HuH-7.5 (cell line): Measurements from ENCODE around the gene ANO2.
A peak's percentile ranks its signal among the peaks of the same experiment; 100 is the strongest.

Source experiments
- DNase-seq: peaks from one replicate; pipeline ENCODE4 v3.0.0; 2011; ENCODE audit warnings: low spot score

ANO2 gene

GRCh38 chr12:5916785-5917290 is 28.2 kb downstream of the ANO2 start:
- DNase-seq, result no peak

DNA sequence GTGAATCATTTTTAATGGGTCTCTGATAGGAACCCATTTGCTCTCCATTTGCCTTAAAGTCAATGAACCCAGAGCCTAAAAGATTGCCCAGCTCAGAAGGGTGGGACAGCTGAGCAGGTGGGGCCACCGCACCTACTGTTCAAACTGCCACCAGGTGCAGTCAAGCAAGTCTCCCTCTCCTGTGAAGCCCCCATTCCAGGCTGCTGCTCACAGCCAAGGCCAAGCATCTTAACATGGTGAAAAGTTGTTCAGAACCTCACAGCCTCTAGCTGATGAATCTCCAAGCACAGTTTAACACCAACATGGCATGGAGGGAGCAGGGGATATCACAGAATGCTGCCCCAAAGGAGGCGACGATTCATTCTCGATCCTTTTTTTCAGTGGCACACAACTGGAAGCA is 29.5 kb downstream of the ANO2 start:
- no peak for DNase-seq

DNA sequence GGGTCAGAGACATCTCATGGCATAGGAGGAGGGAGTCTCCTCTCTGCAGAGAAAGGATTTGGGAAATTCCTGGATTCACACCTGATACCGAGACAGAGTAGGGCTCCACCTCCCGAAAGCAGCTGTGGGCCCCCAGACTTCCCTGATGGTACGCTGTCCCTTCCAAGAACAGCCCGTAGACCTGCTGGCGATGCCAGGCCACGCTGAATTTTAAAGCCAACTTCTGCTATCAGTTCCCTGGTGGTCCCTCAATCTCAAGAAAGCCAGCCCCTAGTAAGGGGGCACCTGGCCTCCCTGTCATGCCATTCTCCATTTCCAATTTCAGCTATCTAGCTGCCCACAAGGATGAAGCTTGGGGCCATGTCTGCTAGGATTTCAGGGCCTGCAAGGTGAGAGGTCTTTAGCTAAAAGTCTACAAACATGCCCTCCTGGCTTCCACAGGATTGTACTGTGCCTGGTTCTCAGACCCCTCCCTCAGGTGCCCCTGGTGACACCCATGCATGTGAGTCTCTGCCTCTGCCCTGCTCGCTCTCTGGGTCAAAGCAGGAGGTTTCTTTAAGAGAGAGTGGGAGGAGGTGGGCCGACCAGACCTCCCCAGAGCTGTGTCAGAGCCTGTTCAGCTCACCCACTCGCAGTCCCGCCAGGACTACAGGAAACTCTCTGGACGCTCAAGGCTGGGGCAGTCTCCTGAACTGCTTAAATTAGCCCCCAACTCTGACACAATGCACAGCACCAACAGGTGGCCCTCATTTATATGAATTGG is 30.5 kb downstream of the ANO2 start:
- DNase-seq, result no peak

DNA sequence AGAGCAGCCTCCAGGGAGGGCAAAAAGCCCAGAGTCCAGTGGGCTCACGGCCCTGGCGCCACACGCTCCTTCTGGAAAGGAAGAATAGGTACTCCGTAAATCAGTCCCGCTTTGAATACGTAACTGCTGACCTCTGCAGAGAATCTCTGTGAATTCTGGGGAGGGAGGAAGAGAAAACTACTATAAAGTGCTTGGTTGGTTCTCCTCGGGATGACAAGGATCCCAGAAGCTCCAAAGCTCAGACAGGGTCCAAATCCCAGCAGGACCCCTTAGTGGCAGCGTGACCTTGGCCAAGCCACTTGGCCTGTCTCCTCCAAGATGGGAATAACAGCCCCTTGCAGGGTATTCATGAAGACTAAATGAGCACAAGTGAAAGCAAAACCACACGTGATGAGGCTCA is 31.7 kb downstream of the ANO2 start:
- no peak for DNase-seq

DNA sequence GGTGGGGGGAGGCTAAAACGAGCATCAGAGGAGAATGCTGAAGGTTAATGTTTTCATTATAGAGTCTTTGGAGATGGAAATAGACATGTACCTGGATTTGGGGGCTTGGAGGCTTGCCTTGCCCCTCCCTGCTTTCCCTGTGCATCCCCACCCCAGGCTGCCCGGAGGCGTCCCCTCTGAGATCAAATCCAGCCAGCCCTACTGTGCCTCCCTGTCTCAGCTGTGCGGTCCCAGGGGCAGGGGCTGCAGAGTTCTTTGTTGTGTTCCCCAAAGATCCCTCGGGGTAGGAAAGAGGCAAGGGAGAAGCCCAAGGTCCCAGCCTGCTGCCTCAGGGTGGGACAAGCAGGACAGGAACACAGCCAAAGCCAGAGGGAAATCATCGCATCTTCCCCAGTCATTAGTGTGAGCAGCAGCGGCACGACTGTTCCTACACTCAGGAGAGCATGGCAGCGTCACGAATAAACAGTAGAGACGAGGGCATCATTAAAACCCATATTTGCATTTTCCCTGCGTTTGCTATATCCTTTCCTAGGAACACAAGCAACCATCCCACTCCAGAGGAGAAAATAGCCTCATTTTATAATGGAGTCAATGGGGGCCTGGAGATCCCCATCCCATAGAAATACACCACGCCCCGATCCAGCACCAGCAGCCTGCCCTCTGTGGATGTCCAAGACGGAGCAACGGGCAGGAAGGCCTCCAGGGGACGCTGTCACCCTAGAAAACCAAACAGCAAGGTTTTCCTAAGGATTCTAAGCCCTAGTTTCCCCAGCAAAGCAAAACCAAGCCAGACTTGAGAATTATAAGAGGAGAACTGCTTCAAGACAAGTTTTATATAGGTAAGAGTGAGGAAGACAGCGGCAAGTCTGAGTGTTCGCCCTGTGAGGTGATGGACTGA is 32.4 kb downstream of the ANO2 start:
- no peak for DNase-seq

- DNase-seq, result no peak
These were observed 33.0 kb downstream of the ANO2 start for GRCh38 chr12:5912011-5912410.

GRCh38 chr12:5910790-5911548 is 34.1 kb downstream of the ANO2 start:
- no peak for DNase-seq

GRCh38 chr12:5909560-5909959 is 35.5 kb downstream of the ANO2 start:
- DNase-seq, result no peak

DNA sequence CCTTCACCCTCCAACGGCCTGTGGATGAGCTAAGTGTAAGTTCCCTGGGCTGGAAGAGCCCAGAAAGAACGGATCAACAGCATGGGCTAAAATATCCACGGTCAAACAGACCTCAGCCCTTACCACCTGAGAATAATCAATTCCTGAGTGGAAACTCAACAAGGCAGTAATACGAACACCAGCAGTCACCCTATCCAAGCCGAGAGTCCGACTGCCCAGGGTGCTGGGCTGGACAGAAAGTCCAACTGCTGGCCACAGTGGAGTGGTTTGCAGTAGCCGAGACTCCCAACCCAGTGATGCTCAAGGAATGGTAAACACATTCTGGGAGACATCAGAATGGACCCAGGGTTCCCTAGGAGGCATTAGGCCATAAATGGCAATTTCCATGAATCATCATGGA is 36.8 kb downstream of the ANO2 start:
- DNase-seq, result no peak

- DNase-seq, result no peak
These were observed 37.3 kb downstream of the ANO2 start for GRCh38 chr12:5907807-5908206.

- DNase-seq, result no peak
These were observed 39.3 kb downstream of the ANO2 start for GRCh38 chr12:5905757-5906156.

GRCh38 chr12:5904969-5905368 is 40.1 kb downstream of the ANO2 start:
- no peak for DNase-seq

- no peak for DNase-seq
These were observed 40.6 kb downstream of the ANO2 start for GRCh38 chr12:5904441-5904840.

DNA sequence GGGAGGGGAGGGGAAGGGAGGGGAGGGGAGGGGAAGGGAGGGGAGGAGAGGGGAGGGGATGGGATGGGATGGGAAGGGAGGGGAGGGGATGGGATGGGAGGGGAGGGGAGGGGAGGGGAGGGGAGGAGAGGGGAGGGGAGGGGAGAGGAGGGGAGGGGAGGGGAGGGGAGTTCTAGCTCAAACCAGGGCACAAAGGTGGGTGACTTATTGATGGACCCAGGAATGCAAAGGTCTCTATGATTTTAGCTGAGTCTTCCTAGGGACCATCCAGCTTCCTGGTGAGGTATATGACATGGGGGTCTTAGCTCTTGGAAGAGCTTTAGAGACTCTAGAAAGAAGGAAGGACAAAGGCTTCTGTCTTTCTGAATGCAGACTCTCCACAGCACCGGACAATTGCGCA is 42.3 kb downstream of the ANO2 start:
- no peak for DNase-seq

- DNase-seq, result no peak
These were observed 43.6 kb downstream of the ANO2 start for GRCh38 chr12:5901416-5901815.

DNA sequence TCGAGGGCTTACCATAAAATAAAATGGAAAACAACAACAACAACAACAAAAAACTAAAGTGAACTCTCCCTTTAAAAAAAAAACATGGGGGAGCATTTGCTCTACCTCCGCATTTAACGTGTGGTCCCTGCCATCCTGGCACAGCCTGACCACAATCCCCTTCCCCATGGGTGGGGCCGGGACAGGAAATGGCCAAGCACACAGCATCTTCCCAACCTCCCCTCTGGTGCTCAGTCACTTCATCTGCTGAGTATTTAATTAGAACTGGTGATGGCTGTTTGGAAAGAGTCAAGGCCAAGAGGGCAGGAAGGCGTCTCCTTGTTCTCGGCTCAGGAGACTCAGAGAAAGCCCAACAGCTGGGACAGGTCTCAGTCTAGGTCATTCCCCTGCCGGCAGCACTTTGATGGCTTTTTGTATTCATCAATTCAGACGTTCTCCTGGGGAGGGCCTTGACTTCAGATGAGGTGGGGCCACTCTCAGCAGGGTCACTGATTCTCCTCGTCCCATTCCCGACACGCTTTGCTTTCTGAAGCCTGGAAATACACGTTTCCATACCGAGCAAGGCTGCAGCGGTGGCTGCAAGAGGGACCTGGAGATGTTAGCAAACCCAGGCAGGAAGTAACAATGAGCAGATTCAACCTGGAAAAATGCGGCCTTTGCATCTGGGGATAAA is 44.4 kb downstream of the ANO2 start:
- no peak for DNase-seq

- DNase-seq, result no peak
These were observed 45.0 kb downstream of the ANO2 start for GRCh38 chr12:5900076-5900475.

DNA sequence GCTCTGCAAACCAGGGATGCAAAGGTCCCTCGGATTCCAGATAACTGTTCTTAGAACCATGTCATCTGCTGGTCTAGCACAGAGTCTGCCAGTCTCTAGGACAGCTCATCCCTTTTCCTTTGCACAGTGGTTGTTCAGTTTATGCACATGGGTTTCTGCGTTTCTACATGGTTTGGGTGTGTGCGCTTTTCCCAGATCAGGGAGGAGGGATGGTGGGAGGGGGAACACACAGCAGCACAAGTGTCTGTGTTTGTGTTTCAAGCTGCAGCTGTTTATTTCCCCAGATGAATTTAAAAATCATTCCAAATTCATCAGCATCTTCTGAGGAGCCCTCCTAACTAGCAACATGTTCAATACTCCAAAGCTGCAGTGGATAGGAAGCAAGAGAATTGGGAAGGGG is 45.4 kb downstream of the ANO2 start:
- no peak for DNase-seq

- DNase-seq, result peak; percentile 47
These were observed 46.2 kb downstream of the ANO2 start for GRCh38 chr12:5898874-5899273.

DNA sequence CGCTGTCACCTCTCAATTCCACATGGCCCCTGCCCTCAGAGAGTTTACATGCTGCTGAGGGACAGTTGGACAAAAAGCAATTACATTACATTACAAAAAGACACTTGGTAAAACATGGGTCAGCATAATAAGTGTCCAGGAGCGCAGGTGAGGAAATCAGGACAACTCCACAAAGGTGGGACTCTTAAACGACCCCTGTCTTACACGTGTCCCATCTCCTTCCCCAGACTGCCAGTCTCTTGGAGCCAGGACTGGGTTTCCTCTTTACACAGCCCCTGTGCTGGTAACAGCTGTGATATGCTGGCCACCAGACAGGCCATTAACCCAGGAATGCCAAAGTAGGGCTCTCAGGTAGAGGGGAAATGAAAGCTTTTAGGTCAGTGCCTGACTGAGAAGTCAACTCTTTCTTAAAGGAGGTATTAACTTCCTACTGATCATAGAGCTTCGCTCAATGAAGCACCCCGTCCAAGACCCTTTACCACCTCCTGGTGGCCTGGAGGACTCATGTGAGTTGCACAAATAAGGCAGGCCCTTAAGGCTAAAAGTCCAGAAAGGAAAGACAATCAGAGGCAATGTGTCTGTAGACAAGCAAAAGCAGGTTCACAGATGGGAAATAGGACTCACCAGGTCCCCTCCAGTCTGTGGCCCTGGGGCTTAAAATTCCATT is 55.5 kb downstream of the ANO2 start:
- DNase-seq, result peak; percentile 27

DNA sequence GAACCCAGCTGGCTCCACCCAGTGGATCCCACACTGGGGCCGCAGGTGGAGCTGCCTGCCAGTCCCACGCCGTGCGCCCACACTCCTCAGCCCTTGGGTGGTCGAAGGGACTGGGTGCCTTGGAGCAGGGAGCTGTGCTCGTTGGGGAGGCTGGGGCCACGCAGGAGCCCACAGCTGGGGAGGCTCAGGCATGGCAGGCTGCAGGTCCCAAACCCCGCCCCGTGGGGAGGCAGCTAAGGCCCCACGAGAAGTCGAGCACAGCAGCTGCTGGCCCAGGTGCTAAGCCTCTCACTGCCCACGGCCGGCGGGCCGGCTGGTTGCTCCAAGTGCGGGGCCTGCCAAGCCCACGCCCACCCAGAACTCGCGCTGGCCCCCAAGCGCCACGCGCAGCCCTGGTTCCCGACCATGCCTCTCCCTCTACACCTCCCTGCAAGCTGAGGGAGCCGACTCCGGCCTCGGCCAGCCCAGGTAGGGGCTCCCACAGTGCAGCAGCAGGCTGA is 56.2 kb downstream of the ANO2 start:
- no peak for DNase-seq
